Activated CD4-positive, alpha-beta memory T cell treated with anti-CD3 and anti-CD28 coated beads for 36 hours (primary cell): ENCODE measurements around the gene SWT1. TPM values are rescaled to one million over a fixed set of nuclear protein-coding genes. Genes with fewer than 3 reads are reported as not detected.
A peak's percentile ranks its signal among the peaks of the same experiment; 100 is the strongest.
"Not testable (repeated sequence)": the region's sequence is repeated elsewhere in the genome, so short reads cannot be mapped to it uniquely, and the experiment has no call there.

Source experiments
- CTCF ChIA-PET: fragments of 350-600 bp; sonication (Branson Sonifier 250); formaldehyde crosslinking; loops from one replicate; lab custom pipeline; 2021; ENCODE audit warnings: antibody characterized with exemption, inconsistent platforms; lab: Charles Lee
- POLR2A ChIA-PET: fragments of 350-600 bp; sonication (Branson Sonifier 250); formaldehyde crosslinking; loops from one replicate; lab custom pipeline; 2021; ENCODE audit warnings: antibody characterized with exemption; lab: Charles Lee
- DNase-seq: peaks from one replicate; pipeline ENCODE4 v3.0.0-alpha.2; 2020
- H3K27ac Mint-ChIP-seq: one replicate; pipeline ENCODE4 v1.8.0; 2021; ENCODE audit warnings: mixed read lengths
- H3K27me3 Mint-ChIP-seq: one replicate; pipeline ENCODE4 v1.8.0; 2021; ENCODE audit warnings: mixed read lengths
- H3K36me3 Mint-ChIP-seq: one replicate; pipeline ENCODE4 v1.8.0; 2021; ENCODE audit warnings: mixed read lengths
- H3K4me1 Mint-ChIP-seq: one replicate; pipeline ENCODE4 v1.8.0; 2021; ENCODE audit warnings: low read depth, mixed read lengths
- H3K4me3 Mint-ChIP-seq: one replicate; pipeline ENCODE4 v1.8.0; 2021; ENCODE audit warnings: mild to moderate bottlenecking, mixed read lengths
- H3K9me3 Mint-ChIP-seq: one replicate; pipeline ENCODE4 v1.8.0; 2021; ENCODE audit warnings: mixed read lengths
- intact Hi-C: fragments of 100-400 bp; cut with micrococcal nuclease; formaldehyde crosslinking; loops from one replicate; pipeline ENCODE4 v1.15.1; 2023
- total RNA-seq, 2 experiments: library from RNA; stranded (reverse); gene quantifications; one replicate each; pipeline ENCODE4 v1.2.3, GENCODE V29; 2021

SWT1 gene
- total RNA-seq, 2 experiments from 2014 or later = 2.3 to 3.0 TPM

GRCh38 chr1:185255595-185255994 lies 98.6 kb downstream of the SWT1 start:
- intact Hi-C loops, DNase-seq, H3K36me3 Mint-ChIP-seq, H3K27me3 Mint-ChIP-seq, H3K27ac Mint-ChIP-seq, H3K9me3 Mint-ChIP-seq, CTCF ChIA-PET, POLR2A ChIA-PET, H3K4me3 Mint-ChIP-seq: not testable (repeated sequence)
- peaks cover 13% of the 10 kb centered on the region for H3K4me1 Mint-ChIP-seq

- Mint-ChIP-seq H3K4me1 (peaks cover 13% of the 10 kb centered on the region), H3K4me3 (peak overlapping the region; percentile 60)
- DNase-seq, intact Hi-C loops, POLR2A ChIA-PET, H3K27me3 Mint-ChIP-seq, H3K9me3 Mint-ChIP-seq, H3K27ac Mint-ChIP-seq, CTCF ChIA-PET, H3K36me3 Mint-ChIP-seq: not testable (repeated sequence)
Measured at GRCh38 chr1:185257116-185257949, 100.4 kb downstream of the SWT1 start.

- H3K4me1 Mint-ChIP-seq = peaks cover 13% of the 10 kb centered on the region
- peaks cover 10% of the 10 kb centered on the region for H3K9me3 Mint-ChIP-seq
- ChIA-PET CTCF (interaction anchor here (0.9 kb wide), 1 partner anchor 423 kb away, joined by 4 read pairs; no protein-coding TSS in a partner anchor), POLR2A (no interaction called here)
- intact Hi-C loops = no loop called here
- H3K27me3 Mint-ChIP-seq = no peaks in the 10 kb centered on the region
- DNase-seq = no peak
- no peak overlapping the region for H3K27ac Mint-ChIP-seq
- peaks cover 3% of the 10 kb centered on the region for H3K36me3 Mint-ChIP-seq
- H3K4me3 Mint-ChIP-seq = no peak overlapping the region
Measured at GRCh38 chr1:185257950-185258208, 100.9 kb downstream of the SWT1 start.

GRCh38 chr1:185258676-185259075 lies 101.7 kb downstream of the SWT1 start:
- Mint-ChIP-seq H3K4me3 (no peak overlapping the region), H3K9me3 (peaks cover 10% of the 10 kb centered on the region), H3K36me3 (peaks cover 3% of the 10 kb centered on the region), H3K27ac (no peak overlapping the region), H3K27me3 (no peaks in the 10 kb centered on the region), H3K4me1 (peaks cover 13% of the 10 kb centered on the region)
- ChIA-PET POLR2A (no interaction called here), CTCF (interaction anchor here (0.9 kb wide), 1 partner anchor 422 kb away, joined by 4 read pairs; no protein-coding TSS in a partner anchor)
- no peak for DNase-seq
- intact Hi-C loops = no loop called here

GRCh38 chr1:185260611-185261010 lies 103.6 kb downstream of the SWT1 start:
- Mint-ChIP-seq H3K27me3 (no peaks in the 10 kb centered on the region), H3K4me1 (peaks cover 13% of the 10 kb centered on the region), H3K27ac (no peak overlapping the region), H3K36me3 (no peaks in the 10 kb centered on the region), H3K9me3 (peaks cover 6% of the 10 kb centered on the region), H3K4me3 (no peak overlapping the region)
- intact Hi-C loops = loop anchor here (2.0 kb wide), 1 partner anchor 20 kb away; no protein-coding TSS in a partner anchor
- ChIA-PET CTCF (no interaction called here), POLR2A (no interaction called here)
- no peak for DNase-seq

- CTCF ChIA-PET = interaction anchor here (0.5 kb wide), 1 partner anchor 38 kb away, joined by 3 read pairs; no protein-coding TSS in a partner anchor
- H3K4me1 Mint-ChIP-seq = peaks cover 9% of the 10 kb centered on the region
- peaks cover 6% of the 10 kb centered on the region for H3K9me3 Mint-ChIP-seq
- intact Hi-C loops = no loop called here
- H3K27ac Mint-ChIP-seq = no peak overlapping the region
- POLR2A ChIA-PET = no interaction called here
- no peaks in the 10 kb centered on the region for H3K27me3 Mint-ChIP-seq
- DNase-seq = no peak
- no peak overlapping the region for H3K4me3 Mint-ChIP-seq
- H3K36me3 Mint-ChIP-seq = no peaks in the 10 kb centered on the region
Measured at GRCh38 chr1:185262151-185262550, 105.2 kb downstream of the SWT1 start.

- Mint-ChIP-seq H3K4me3 (no peak overlapping the region), H3K27ac (no peak overlapping the region), H3K27me3 (no peaks in the 10 kb centered on the region), H3K9me3 (peaks cover 6% of the 10 kb centered on the region), H3K4me1 (peaks cover 6% of the 10 kb centered on the region), H3K36me3 (no peaks in the 10 kb centered on the region)
- ChIA-PET POLR2A (no interaction called here), CTCF (interaction anchor here (0.8 kb wide), 1 partner anchor 418 kb away, joined by 3 read pairs; no protein-coding TSS in a partner anchor)
- intact Hi-C loops = no loop called here
- DNase-seq = no peak
Measured at GRCh38 chr1:185263292-185263691, 106.3 kb downstream of the SWT1 start.

GRCh38 chr1:185263780-185264179 lies 106.8 kb downstream of the SWT1 start:
- no peak for DNase-seq
- Mint-ChIP-seq H3K36me3 (no peaks in the 10 kb centered on the region), H3K27me3 (no peaks in the 10 kb centered on the region), H3K4me1 (peaks cover 3% of the 10 kb centered on the region), H3K9me3 (peaks cover 6% of the 10 kb centered on the region), H3K4me3 (no peak overlapping the region), H3K27ac (no peak overlapping the region)
- intact Hi-C loops = no loop called here
- ChIA-PET CTCF (interaction anchor here (0.5 to 0.8 kb wide), 3 partner anchors 22 to 417 kb away, joined by 3 read pairs; no protein-coding TSS in a partner anchor), POLR2A (no interaction called here)

GRCh38 chr1:185265314-185265713 lies 108.3 kb downstream of the SWT1 start:
- peaks cover 4% of the 10 kb centered on the region for H3K9me3 Mint-ChIP-seq
- CTCF ChIA-PET = no interaction called here
- H3K4me1 Mint-ChIP-seq = peaks cover 2% of the 10 kb centered on the region
- H3K36me3 Mint-ChIP-seq = no peaks in the 10 kb centered on the region
- H3K27me3 Mint-ChIP-seq = no peaks in the 10 kb centered on the region
- intact Hi-C loops = no loop called here
- POLR2A ChIA-PET = no interaction called here
- no peak overlapping the region for H3K27ac Mint-ChIP-seq
- DNase-seq = no peak
- no peak overlapping the region for H3K4me3 Mint-ChIP-seq

GRCh38 chr1:185267301-185267700 lies 110.3 kb downstream of the SWT1 start:
- H3K9me3 Mint-ChIP-seq = no peaks in the 10 kb centered on the region
- H3K27me3 Mint-ChIP-seq = no peaks in the 10 kb centered on the region
- no peak overlapping the region for H3K27ac Mint-ChIP-seq
- no peaks in the 10 kb centered on the region for H3K36me3 Mint-ChIP-seq
- H3K4me1 Mint-ChIP-seq = no peaks in the 10 kb centered on the region
- no peak overlapping the region for H3K4me3 Mint-ChIP-seq
- DNase-seq = no peak
- intact Hi-C loops = no loop called here
- POLR2A ChIA-PET = no interaction called here
- CTCF ChIA-PET = interaction anchor here (1.6 kb wide), 1 partner anchor 27 kb away, joined by 3 read pairs; no protein-coding TSS in a partner anchor

- ChIA-PET POLR2A (no interaction called here), CTCF (interaction anchor here (1.6 kb wide), 1 partner anchor 28 kb away, joined by 3 read pairs; no protein-coding TSS in a partner anchor)
- intact Hi-C loops = no loop called here
- no peaks in the 10 kb centered on the region for H3K9me3 Mint-ChIP-seq
- H3K27ac Mint-ChIP-seq = no peak overlapping the region
- no peaks in the 10 kb centered on the region for H3K36me3 Mint-ChIP-seq
- H3K4me1 Mint-ChIP-seq = no peaks in the 10 kb centered on the region
- no peak for DNase-seq
- H3K27me3 Mint-ChIP-seq = no peaks in the 10 kb centered on the region
- H3K4me3 Mint-ChIP-seq = no peak overlapping the region
Measured at GRCh38 chr1:185267701-185268100, 110.7 kb downstream of the SWT1 start.

- no peak overlapping the region for H3K4me3 Mint-ChIP-seq
- no peaks in the 10 kb centered on the region for H3K27me3 Mint-ChIP-seq
- no peaks in the 10 kb centered on the region for H3K4me1 Mint-ChIP-seq
- H3K27ac Mint-ChIP-seq = no peak overlapping the region
- ChIA-PET POLR2A (interaction anchor here (0.6 kb wide), 1 partner anchor 66 kb away, joined by 3 read pairs; no protein-coding TSS in a partner anchor), CTCF (no interaction called here)
- no peak for DNase-seq
- no peaks in the 10 kb centered on the region for H3K9me3 Mint-ChIP-seq
- H3K36me3 Mint-ChIP-seq = no peaks in the 10 kb centered on the region
- intact Hi-C loops = no loop called here
Measured at GRCh38 chr1:185268352-185268751, 111.4 kb downstream of the SWT1 start.
